ENCODE results near the gene LRP8. TPM values are rescaled to one million over a fixed set of nuclear protein-coding genes. Genes with fewer than 3 reads are reported as not detected.

LRP8 gene
- total and polyA plus RNA-seq, 2 of the 13 experiments (the other 11 are each of a cell fraction or from before 2014, with no cell fraction given) = 17.3 to 17.4 TPM

DNA sequence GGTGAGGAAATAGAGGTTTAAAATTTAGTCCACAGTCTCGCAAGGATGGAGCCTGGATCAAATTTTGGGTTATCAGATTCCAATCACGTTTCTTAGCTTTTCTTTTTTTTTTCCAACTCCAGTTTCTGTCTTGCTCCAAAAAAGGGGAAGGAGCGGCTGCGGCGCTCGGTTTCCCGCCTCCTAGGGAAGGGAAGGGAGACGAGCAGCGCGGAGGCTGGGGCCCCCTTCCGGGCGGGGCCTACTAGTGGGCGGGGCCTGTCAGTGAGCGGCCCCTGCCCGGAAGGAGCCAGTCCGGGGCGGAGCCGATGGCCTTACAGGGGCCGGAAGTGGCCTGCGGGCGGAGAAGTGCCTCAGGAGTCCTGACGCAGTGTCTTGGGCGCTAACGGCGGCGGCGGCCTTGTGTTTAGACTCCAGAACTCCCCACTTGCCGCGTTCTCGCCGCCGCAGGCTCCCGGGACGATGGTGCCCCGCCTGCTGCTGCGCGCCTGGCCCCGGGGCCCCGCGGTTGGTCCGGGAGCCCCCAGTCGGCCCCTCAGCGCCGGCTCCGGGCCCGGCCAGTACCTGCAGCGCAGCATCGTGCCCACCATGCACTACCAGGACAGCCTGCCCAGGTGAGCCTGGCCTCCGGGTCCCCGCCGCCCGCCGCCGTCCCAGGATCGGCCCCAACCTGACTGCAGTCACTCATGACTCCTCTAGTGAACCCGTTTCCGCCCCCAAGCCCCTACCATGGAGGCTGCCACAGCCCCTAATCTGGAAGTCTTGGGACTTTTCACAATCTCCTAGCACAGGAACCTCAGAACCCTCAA lies 131.2 kb downstream of the LRP8 start, which contains the start of gene CPT2 (continued):
- TF ChIP-seq TBX2 (CRISPR knock-in tag; IDR thresholded peaks at IDR 0.05; ENCODE audit: borderline replicate concordance) (peak; percentile 47; the same call in 1 of the 2 replicates), ZNF550 (CRISPR knock-in tag; IDR thresholded peaks at IDR 0.05; ENCODE audit: borderline replicate concordance) (no peak), SIX4 (CRISPR knock-in tag; IDR thresholded peaks at IDR 0.05) (no peak), YEATS2 (CRISPR knock-in tag; IDR thresholded peaks at IDR 0.05; ENCODE audit: borderline replicate concordance) (no peak; the same call in 1 of the 2 replicates), ZNF335 (CRISPR knock-in tag; IDR thresholded peaks at IDR 0.05) (no peak), REL (CRISPR knock-in tag; conservative IDR thresholded peaks at IDR 0.05) (no peak), MAFK (conservative IDR thresholded peaks at IDR 0.05 in 1 of 2, IDR thresholded peaks at IDR 0.05 in 1 of 2; ENCODE audit: low read length in 2 of 2) (no peak), MAFG (CRISPR knock-in tag; IDR thresholded peaks at IDR 0.05) (no peak), CBX5 (CRISPR knock-in tag; IDR thresholded peaks at IDR 0.05; ENCODE audit: borderline replicate concordance) (no peak), SP140L (CRISPR knock-in tag; IDR thresholded peaks at IDR 0.05; ENCODE audit: borderline replicate concordance) (no peak), PCBP1 (IDR thresholded peaks at IDR 0.05; ENCODE audit: borderline replicate concordance, low read depth, low read length) (no peak), HNRNPH1 (optimal IDR thresholded peaks at IDR 0.05; ENCODE audit: low read depth, low read length) (no peak), TAF1 (CRISPR knock-in tag; IDR thresholded peaks at IDR 0.05) (peak; percentile 82), SCMH1 (CRISPR knock-in tag; IDR thresholded peaks at IDR 0.05; ENCODE audit: borderline replicate concordance) (no peak), RFXAP (CRISPR knock-in tag; IDR thresholded peaks at IDR 0.05; ENCODE audit: borderline replicate concordance) (no peak), MXI1 (IDR thresholded peaks at IDR 0.05; ENCODE audit: borderline replicate concordance, low read depth, low read length) (no peak; the same call in 2 of the 3 replicates)
- TF ChIP-seq, protein P1, sequence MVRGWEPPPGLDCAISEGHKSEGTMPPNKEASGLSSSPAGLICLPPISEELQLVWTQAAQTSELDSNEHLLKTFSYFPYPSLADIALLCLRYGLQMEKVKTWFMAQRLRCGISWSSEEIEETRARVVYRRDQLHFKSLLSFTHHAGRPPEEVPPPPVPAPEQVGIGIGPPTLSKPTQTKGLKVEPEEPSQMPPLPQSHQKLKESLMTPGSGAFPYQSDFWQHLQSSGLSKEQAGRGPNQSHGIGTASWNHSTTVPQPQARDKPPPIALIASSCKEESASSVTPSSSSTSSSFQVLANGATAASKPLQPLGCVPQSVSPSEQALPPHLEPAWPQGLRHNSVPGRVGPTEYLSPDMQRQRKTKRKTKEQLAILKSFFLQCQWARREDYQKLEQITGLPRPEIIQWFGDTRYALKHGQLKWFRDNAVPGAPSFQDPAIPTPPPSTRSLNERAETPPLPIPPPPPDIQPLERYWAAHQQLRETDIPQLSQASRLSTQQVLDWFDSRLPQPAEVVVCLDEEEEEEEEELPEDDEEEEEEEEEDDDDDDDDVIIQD (CRISPR knock-in tag; IDR thresholded peaks at IDR 0.05; ENCODE audit: low read depth) = peak; percentile 60; the same call in 1 of the 2 replicates
- TF ChIP-seq, protein P2, sequence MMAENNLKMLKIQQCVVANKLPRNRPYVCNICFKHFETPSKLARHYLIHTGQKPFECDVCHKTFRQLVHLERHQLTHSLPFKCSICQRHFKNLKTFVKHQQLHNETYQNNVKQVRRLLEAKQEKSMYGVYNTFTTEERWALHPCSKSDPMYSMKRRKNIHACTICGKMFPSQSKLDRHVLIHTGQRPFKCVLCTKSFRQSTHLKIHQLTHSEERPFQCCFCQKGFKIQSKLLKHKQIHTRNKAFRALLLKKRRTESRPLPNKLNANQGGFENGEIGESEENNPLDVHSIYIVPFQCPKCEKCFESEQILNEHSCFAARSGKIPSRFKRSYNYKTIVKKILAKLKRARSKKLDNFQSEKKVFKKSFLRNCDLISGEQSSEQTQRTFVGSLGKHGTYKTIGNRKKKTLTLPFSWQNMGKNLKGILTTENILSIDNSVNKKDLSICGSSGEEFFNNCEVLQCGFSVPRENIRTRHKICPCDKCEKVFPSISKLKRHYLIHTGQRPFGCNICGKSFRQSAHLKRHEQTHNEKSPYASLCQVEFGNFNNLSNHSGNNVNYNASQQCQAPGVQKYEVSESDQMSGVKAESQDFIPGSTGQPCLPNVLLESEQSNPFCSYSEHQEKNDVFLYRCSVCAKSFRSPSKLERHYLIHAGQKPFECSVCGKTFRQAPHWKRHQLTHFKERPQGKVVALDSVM (CRISPR knock-in tag; IDR thresholded peaks at IDR 0.05) = no peak
- TF ChIP-seq, protein P3, sequence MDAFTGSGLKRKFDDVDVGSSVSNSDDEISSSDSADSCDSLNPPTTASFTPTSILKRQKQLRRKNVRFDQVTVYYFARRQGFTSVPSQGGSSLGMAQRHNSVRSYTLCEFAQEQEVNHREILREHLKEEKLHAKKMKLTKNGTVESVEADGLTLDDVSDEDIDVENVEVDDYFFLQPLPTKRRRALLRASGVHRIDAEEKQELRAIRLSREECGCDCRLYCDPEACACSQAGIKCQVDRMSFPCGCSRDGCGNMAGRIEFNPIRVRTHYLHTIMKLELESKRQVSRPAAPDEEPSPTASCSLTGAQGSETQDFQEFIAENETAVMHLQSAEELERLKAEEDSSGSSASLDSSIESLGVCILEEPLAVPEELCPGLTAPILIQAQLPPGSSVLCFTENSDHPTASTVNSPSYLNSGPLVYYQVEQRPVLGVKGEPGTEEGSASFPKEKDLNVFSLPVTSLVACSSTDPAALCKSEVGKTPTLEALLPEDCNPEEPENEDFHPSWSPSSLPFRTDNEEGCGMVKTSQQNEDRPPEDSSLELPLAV (CRISPR knock-in tag; conservative IDR thresholded peaks at IDR 0.05; ENCODE audit: low read depth) = no peak
- TF ChIP-seq, protein P4, sequence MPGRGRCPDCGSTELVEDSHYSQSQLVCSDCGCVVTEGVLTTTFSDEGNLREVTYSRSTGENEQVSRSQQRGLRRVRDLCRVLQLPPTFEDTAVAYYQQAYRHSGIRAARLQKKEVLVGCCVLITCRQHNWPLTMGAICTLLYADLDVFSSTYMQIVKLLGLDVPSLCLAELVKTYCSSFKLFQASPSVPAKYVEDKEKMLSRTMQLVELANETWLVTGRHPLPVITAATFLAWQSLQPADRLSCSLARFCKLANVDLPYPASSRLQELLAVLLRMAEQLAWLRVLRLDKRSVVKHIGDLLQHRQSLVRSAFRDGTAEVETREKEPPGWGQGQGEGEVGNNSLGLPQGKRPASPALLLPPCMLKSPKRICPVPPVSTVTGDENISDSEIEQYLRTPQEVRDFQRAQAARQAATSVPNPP (CRISPR knock-in tag; IDR thresholded peaks at IDR 0.05) = no peak
- TF ChIP-seq, protein P5, sequence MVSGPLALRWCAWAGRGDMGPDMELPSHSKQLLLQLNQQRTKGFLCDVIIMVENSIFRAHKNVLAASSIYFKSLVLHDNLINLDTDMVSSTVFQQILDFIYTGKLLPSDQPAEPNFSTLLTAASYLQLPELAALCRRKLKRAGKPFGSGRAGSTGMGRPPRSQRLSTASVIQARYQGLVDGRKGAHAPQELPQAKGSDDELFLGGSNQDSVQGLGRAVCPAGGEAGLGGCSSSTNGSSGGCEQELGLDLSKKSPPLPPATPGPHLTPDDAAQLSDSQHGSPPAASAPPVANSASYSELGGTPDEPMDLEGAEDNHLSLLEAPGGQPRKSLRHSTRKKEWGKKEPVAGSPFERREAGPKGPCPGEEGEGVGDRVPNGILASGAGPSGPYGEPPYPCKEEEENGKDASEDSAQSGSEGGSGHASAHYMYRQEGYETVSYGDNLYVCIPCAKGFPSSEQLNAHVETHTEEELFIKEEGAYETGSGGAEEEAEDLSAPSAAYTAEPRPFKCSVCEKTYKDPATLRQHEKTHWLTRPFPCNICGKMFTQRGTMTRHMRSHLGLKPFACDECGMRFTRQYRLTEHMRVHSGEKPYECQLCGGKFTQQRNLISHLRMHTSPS (CRISPR knock-in tag; IDR thresholded peaks at IDR 0.05; ENCODE audit: low read depth) = no peak
